ENCODE measurements around the gene ARSG. TPM values are rescaled to one million over a fixed set of nuclear protein-coding genes. Genes with fewer than 3 reads are reported as not detected.

Gene ARSG
- total and polyA plus RNA-seq, 9 of the 15 experiments (the other 6 are each of a cell fraction or from before 2014, with no cell fraction given), result 1.0 to 5.6 (median 1.8) TPM

- Histone ChIP-seq H3K9me1 (ENCODE audit: control insufficient read depth, insufficient read depth, low read length) (no peaks in the 10 kb centered on the region), H4K20me1 (replicated peaks; ENCODE audit: control insufficient read depth, insufficient read depth, low read length) (no peaks in the 10 kb centered on the region), H3K27ac (ENCODE audit: extremely low read depth, low read depth, low read length) (no peak overlapping the region), H3K9ac (ENCODE audit: insufficient read depth in 1 of 2, low read depth in 2 of 2, low read length in 2 of 2) (no peak overlapping the region), H3K79me2 (ENCODE audit: control insufficient read depth, insufficient read depth, low read length) (no peaks in the 10 kb centered on the region), H2AFZ (ENCODE audit: low read depth, low read length) (no peak overlapping the region), H3K4me1 (replicated peaks in 1 of 2; ENCODE audit: control insufficient read depth in 2 of 2, insufficient read depth in 2 of 2, low read length in 2 of 2) (no peaks in the 10 kb centered on the region), H3K27me3 (ENCODE audit: control insufficient read depth in 2 of 2, insufficient read depth in 2 of 2, low read length in 2 of 2) (peaks cover 29 to 38% of the 10 kb centered on the region in 2 experiments), H3K4me2 (ENCODE audit: insufficient read depth, low read length) (no peak overlapping the region), H3K36me3 (ENCODE audit: control insufficient read depth, insufficient read depth, low read length) (no peaks in the 10 kb centered on the region), H3K9me3 (replicated peaks; ENCODE audit: control insufficient read depth, insufficient read depth, low read depth, low read length) (no peaks in the 10 kb centered on the region), H3K4me3 (no peak overlapping the region)
- ATAC-seq (no peak), FAIRE-seq (no peak), DNase-seq (ENCODE audit: extremely low read depth in 1 of 4, low spot score in 3 of 4) (no peak)
- 20% methylated on average over 8 of the region's 8 CpGs for WGBS (ENCODE audit: insufficient coverage, low coverage, missing lambda C conversion rate)
- in situ Hi-C loops (cut with MboI), result no loop called here
- BruUV-seq (replicated peaks), result no TSS peak
- POLR2A ChIA-PET, result no interaction called here
- CTCF ChIA-PET (ENCODE audit: low intra/inter-chr PET ratio), result no interaction called here
- TF ChIP-seq MNT (conservative IDR thresholded peaks at IDR 0.05) (no peak), VEZF1 (CRISPR knock-in tag; IDR thresholded peaks at IDR 0.05) (peak; percentile 7; the same call in 1 of the 2 replicates)
- intact Hi-C loops (cut with micrococcal nuclease), result no loop called here
Measured at GRCh38 chr17:68377771-68378267, 86.5 kb downstream of the ARSG start.
